Measurements from ENCODE around the gene YPEL2.
A peak's percentile ranks its signal among the peaks of the same experiment; 100 is the strongest.
"Not testable (repeated sequence)": the region's sequence is repeated elsewhere in the genome, so short reads cannot be mapped to it uniquely, and the experiment has no call there.

The YPEL2 gene

DNA sequence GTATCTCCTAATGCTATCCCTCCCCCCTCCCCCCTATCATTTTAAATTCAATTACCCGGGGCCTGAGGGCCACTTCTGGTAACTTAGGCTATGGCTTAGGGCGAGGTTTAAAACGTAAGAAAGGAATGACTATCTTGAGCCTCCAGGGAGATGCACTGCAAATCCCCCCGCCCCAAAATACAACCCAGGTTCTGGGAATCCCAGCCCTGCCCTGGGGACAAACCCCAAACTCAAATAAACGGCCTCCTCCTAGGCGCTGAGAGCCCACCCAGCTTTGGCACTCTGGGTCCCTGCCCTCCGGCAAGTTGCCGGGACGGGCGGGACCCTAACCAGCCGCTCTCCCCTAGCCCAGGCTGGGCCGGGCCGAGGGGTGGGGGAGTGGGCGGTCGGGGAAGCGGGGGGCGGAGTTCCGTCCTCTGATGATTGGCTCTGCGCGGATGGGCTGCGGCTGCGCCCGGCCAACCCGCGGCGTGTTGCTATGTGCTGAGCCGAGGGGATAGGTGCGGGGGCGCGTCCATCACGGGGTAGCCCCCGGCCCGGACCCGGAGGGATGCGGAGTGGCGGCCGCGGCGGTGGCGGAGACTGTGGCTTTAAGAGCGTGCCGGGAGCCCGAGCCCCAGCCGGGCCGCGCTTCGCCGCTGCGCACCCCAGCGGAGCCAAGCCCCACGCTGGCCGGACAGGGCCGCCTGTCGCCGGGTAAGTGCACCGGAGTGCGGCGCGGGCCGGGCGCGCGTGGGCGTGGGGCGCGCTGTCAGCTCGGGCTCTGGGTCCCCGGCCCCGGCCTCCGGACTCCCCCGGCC is at the start of gene YPEL2:
Gene YPEL2, plus strand, starts transcription at position 527 of the 800 bp plus-strand sequence. CDS start 21,755 bp downstream, outside the sequence.
- peak; percentile 73 to 78 for DNase-seq (ENCODE audit: extremely low read depth in 1 of 2, low read depth in 1 of 2)

DNA sequence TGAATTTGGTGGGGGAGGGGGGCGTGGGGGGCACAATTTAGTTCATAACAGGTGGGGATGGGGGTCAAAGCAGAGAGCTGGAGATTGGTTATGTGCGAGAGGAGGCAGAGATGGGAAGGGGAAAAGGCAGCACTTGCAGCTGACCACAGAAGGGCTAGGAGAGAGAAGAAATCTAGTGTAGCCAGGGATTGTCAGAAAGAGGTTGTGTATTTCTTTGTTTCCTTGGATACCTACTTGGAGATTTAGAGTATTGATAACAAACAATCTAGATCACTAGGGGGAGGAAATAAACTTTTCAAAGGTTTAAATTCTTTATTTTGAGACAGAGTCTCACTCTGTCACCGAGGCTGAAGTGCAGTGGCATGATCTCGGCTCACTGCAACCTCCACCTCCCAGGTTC is 47.1 kb upstream of the YPEL2 start:
- DNase-seq (ENCODE audit: extremely low read depth in 1 of 2, low read depth in 1 of 2), result no peak

- no peak for DNase-seq (ENCODE audit: extremely low read depth in 1 of 2, low read depth in 1 of 2)
Measured at GRCh38 chr17:59287452-59287851, 44.0 kb upstream of the YPEL2 start.

GRCh38 chr17:59287891-59288290 is 43.6 kb upstream of the YPEL2 start:
- no peak for DNase-seq (ENCODE audit: extremely low read depth in 1 of 2, low read depth in 1 of 2)

GRCh38 chr17:59289981-59290301 is 41.5 kb upstream of the YPEL2 start:
- DNase-seq (ENCODE audit: extremely low read depth in 1 of 2, low read depth in 1 of 2), result no peak

GRCh38 chr17:59290302-59290998 is 41.0 kb upstream of the YPEL2 start:
- DNase-seq (ENCODE audit: extremely low read depth in 1 of 2, low read depth in 1 of 2), result not testable (repeated sequence)

GRCh38 chr17:59292174-59292523 is 39.3 kb upstream of the YPEL2 start:
- no peak for DNase-seq (ENCODE audit: extremely low read depth in 1 of 2, low read depth in 1 of 2)

GRCh38 chr17:59296190-59296589 is 35.3 kb upstream of the YPEL2 start:
- no peak for DNase-seq (ENCODE audit: extremely low read depth in 1 of 2, low read depth in 1 of 2)

GRCh38 chr17:59298521-59298920 is 32.9 kb upstream of the YPEL2 start:
- no peak for DNase-seq (ENCODE audit: extremely low read depth in 1 of 2, low read depth in 1 of 2)

- DNase-seq (ENCODE audit: extremely low read depth in 1 of 2, low read depth in 1 of 2), result no peak
Measured at GRCh38 chr17:59299400-59300092, 31.9 kb upstream of the YPEL2 start.

GRCh38 chr17:59300941-59301340 is 30.5 kb upstream of the YPEL2 start:
- no peak for DNase-seq (ENCODE audit: extremely low read depth in 1 of 2, low read depth in 1 of 2)

- no peak for DNase-seq (ENCODE audit: extremely low read depth in 1 of 2, low read depth in 1 of 2)
Measured at GRCh38 chr17:59304811-59305210, 26.6 kb upstream of the YPEL2 start.

GRCh38 chr17:59310263-59310920 is 21.1 kb upstream of the YPEL2 start:
- DNase-seq (ENCODE audit: extremely low read depth in 1 of 2, low read depth in 1 of 2), result no peak

GRCh38 chr17:59311051-59311468 is 20.4 kb upstream of the YPEL2 start:
- DNase-seq (ENCODE audit: extremely low read depth in 1 of 2, low read depth in 1 of 2), result no peak

- not testable (repeated sequence) for DNase-seq (ENCODE audit: extremely low read depth in 1 of 2, low read depth in 1 of 2)
Measured at GRCh38 chr17:59311521-59311920, 19.9 kb upstream of the YPEL2 start.

- DNase-seq (ENCODE audit: extremely low read depth in 1 of 2, low read depth in 1 of 2), result no peak
Measured at GRCh38 chr17:59315866-59316265, 15.6 kb upstream of the YPEL2 start.

DNA sequence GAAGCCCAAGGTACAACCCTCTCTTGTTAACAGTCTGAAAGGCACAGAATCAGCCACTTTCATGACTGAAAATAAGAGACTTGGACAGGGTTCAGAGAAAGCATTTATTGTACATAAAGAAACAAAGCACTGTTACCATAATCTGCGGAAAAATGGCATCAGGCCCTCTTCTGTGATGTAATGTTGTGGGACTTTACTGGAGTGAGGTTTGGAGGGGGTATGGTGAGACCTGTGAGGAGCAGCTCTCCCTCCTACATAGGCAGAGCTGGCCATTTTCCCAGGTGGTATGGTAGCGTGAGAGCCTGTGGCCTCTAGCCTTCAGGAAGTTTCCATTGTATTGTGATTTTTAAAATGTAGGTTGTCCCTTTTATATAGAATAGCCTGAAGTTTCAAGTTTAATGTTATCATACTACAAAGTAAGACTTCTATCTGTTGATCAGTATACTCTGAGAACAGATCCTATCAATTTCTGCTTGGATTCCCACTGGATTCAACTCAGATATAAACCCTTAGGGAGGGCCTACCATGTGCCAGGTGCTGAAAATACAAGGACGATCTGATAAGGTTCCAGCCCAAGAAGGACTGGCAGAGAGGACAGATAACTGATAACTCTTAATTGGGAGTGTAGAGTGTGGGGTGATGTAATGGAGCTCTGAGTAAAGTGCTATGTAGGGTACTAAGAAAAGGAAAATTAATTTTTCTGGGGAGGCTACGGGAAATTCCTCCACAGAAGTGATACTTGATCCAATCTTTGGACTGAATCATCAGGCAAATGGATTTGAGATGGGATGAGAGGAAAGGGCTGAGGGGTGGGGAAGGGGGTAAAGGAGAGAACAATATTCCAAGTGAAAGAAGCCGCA is 4.1 kb upstream of the YPEL2 start:
- DNase-seq (ENCODE audit: extremely low read depth in 1 of 2, low read depth in 1 of 2), result no peak

GRCh38 chr17:59327981-59328290 is 3.5 kb upstream of the YPEL2 start:
- DNase-seq (ENCODE audit: extremely low read depth in 1 of 2, low read depth in 1 of 2), result no peak

GRCh38 chr17:59328601-59329000 is 2.9 kb upstream of the YPEL2 start:
- DNase-seq (ENCODE audit: extremely low read depth in 1 of 2, low read depth in 1 of 2), result no peak

DNA sequence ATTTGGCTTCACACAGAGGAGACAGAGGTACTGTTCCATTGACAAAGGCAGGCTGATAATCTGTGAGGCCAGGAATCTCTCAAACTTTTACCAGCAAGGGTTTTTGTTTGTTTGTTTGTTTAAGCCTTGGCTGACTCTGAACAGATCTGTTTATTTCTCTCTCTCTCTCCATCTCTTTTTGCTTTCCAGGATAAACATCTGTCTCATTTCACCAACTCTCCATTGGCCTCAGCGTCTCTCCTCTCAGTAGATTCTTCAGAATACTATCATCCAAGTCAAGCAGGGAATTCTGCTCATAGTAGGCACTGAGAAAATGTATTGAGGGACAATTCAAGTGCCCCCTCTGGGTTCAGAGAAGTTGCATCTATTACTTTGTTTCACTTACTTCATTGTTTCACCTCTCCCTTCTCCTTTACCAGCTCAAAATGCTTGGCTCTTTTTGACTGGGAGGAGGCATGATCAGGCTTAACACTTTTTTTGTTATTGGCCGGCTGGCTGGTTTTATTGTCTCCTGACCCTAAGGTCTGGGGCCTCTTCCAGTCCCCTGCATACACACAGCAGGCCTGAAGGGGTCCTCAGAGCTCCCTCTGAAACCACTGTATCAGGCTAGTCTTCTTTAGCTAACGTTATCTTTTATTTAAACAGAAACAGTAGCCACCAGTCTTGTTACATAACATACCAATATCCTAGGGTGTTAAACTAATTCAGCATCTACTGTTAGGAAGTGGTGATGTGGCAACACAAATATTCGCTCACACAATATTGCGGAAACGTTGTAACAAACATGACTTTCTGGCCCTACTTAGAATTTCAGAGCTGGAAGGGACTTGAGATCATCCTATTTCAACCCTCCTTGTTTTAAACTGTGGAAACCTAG is 2.0 kb upstream of the YPEL2 start:
- no peak for DNase-seq (ENCODE audit: extremely low read depth in 1 of 2, low read depth in 1 of 2)
